ES-I3 (cell line): ENCODE data around the gene ING3.

Experiments used
- H3K36me3 ChIP-seq: 2 replicates; pipeline ENCODE4 v1.6.1; 2013; ENCODE audit warnings: mild to moderate bottlenecking, low read length, control low read depth, moderate library complexity; ENCODE audit not compliant: insufficient read depth
- H3K4me1 ChIP-seq: 2 replicates; pipeline ENCODE4 v1.6.1; 2013; ENCODE audit warnings: mild to moderate bottlenecking, control low read depth, low read length; ENCODE audit not compliant: insufficient read depth
- H3K9ac ChIP-seq: 2 replicates; pipeline ENCODE4 v1.6.1; 2013; ENCODE audit warnings: low read depth, mild to moderate bottlenecking, low read length, moderate library complexity
- H3K9me3 ChIP-seq: 2 replicates; pipeline ENCODE4 v1.6.1; 2013; ENCODE audit warnings: mild to moderate bottlenecking, low read length, moderate library complexity; ENCODE audit not compliant: control insufficient read depth, insufficient read depth

The ING3 gene

DNA sequence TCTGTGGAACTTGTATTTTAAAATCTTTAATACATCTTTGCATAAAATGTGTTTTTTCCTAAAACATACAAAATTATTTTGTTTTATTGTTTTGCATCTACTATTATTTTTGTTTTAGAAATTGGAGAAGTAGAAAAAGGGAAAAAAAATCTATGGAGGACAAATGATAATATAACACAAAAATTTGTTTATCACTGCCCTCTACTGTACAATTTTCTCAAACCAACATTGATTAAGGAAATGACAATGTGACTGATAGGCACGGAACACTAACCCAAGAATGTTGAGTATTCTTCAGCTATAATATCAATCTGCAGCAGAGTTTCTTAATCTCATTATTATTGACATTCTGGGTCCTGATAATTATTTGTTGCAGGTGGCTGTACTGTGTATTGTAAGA lies 9.5 kb upstream of the ING3 start:
- H3K36me3 ChIP-seq: no peaks in the 10 kb centered on the region
- no peak overlapping the region for H3K9ac ChIP-seq
- no peaks in the 10 kb centered on the region for H3K4me1 ChIP-seq
- no peaks in the 10 kb centered on the region for H3K9me3 ChIP-seq

GRCh38 chr7:120941856-120942255 lies 8.7 kb upstream of the ING3 start:
- Histone ChIP-seq H3K9ac (no peak overlapping the region), H3K36me3 (no peaks in the 10 kb centered on the region), H3K9me3 (no peaks in the 10 kb centered on the region), H3K4me1 (no peaks in the 10 kb centered on the region)

DNA sequence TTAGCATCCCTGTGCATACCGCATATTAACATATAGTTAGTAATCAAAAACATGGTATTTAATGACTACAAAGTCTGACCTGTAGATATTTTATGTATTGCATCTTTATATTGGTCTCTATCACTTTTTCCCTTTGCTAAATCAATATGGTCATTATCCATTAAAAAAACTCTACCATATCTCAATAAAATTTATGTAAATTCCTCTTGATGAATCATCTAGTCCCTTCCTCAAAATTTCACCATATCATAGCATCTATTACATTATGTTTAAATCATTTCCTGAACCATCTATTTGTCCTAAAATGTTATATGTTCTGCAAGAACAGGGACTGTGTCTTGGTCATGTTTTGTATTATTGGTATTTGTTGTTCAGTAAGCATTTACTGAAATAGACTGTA lies 7.7 kb upstream of the ING3 start:
- Histone ChIP-seq H3K4me1 (no peaks in the 10 kb centered on the region), H3K9ac (no peak overlapping the region), H3K36me3 (no peaks in the 10 kb centered on the region), H3K9me3 (no peaks in the 10 kb centered on the region)

DNA sequence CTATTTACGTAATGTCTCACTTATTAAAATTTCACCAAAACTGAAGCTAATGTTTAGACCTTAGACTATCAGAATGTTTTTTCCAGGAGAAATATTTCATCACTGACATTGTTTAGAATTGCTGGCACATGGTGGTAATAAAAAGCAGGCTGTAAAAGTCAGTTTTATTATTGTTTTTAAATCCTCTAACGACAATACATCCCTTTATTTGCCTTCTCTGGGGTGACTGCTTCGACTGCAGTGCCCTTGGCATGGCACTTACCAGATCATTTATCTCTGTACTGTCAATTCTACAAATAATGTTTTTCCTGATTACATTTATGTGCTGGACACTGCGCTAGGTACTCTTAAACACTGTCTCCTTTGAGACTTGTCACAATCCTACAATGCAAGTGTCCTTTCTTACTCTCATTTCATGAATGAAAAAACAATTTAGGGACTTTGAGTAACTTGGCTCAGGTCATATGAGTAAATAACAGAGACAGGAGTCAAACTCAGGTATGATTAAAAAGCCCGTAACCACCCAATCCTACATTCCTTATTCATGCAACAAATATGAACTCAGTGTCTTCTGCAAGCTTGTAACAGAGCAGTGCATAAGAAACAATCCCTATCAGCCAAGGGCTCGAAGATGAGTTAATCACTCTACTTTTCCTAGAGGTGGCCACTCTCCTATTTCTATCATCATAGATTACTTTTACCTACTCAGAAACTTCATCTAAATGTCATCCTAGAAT lies 5.6 kb upstream of the ING3 start:
- H3K36me3 ChIP-seq: no peaks in the 10 kb centered on the region
- H3K9me3 ChIP-seq: no peaks in the 10 kb centered on the region
- no peak overlapping the region for H3K9ac ChIP-seq
- no peaks in the 10 kb centered on the region for H3K4me1 ChIP-seq

DNA sequence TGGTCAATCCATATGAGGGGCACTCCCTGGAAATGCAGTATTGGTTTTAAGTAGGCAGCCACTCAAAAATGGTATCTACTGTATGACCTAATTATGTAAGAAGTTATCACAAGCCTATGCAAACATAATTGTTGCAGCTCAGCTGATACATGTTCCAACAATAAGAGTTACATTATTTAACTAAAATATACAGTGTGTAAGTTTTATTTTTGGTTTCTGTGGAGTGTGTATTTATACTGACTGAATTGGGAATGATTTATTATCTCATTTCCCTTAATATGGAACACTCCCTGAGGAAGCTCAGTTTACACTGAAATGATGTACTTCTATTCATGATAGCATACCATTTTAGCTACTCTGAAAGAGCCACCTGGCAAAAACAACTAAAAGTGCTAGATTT lies 2.6 kb upstream of the ING3 start:
- H3K9me3 ChIP-seq: no peaks in the 10 kb centered on the region
- no peaks in the 10 kb centered on the region for H3K4me1 ChIP-seq
- H3K36me3 ChIP-seq: no peaks in the 10 kb centered on the region
- H3K9ac ChIP-seq: no peak overlapping the region

DNA sequence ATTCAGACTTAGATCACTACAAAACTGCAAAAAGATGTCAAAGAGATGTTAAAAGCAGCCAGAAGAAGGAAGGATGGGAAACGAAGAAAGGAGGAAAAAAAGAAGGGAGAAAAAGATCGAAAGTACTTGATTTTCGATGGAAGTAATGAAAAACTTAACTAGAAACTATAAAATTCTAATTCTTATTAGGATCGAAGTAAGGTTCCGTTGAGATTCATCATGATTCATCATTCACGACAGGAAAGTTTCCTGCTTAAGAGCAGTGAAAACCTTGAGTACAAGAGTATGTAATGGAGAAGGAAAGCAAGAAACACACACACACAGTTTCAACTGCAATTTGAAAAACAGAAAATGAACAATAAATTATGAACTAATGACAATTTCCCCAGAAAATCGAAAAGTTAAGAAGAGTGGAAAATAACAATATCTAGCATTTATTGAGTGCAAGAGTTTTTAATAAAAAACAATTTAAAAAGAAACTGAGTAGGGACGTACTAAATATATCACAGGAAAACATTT lies 1.1 kb upstream of the ING3 start:
- Histone ChIP-seq H3K9me3 (no peaks in the 10 kb centered on the region), H3K36me3 (no peaks in the 10 kb centered on the region), H3K4me1 (no peaks in the 10 kb centered on the region), H3K9ac (no peak overlapping the region)

DNA sequence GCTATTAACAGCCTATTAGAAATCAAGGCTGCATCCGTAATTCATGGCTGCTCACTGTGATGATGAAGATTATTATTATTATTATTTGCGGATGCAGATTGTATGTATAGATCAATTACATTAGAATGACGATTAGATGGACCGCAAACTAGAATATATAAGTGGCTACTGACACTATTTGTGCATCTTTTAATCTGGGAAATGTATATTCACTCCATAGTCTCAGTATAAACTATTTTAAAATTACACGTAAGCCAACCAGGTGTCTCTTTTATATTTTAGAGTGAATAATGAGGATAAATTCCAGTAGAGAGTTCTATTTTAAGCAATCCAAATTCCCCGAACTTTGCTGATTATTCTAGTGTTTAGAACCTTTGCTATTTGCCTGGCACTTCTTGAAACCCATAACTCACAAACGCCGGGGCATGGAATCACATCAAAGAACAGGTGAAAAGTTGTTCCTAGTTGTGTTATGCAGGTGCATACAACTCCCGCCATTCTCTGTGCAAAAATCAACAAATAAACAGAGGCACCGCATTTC lies 509 bp upstream of the ING3 start:
- peak overlapping the region; percentile 82 for H3K9ac ChIP-seq

GRCh38 chr7:120951309-120951699 lies 727 bp downstream of the ING3 start:
- H3K9ac ChIP-seq: peak overlapping the region; percentile 82; the same call in 1 of the 2 replicates
- no peaks in the 10 kb centered on the region for H3K4me1 ChIP-seq
- no peaks in the 10 kb centered on the region for H3K9me3 ChIP-seq
- H3K36me3 ChIP-seq: no peaks in the 10 kb centered on the region

More for the DNA sequence above, 509 bp upstream of the ING3 start:
- H3K4me1 ChIP-seq: no peaks in the 10 kb centered on the region
- H3K36me3 ChIP-seq: no peaks in the 10 kb centered on the region
- H3K9me3 ChIP-seq: no peaks in the 10 kb centered on the region

- no peaks in the 10 kb centered on the region for H3K9me3 ChIP-seq
- no peaks in the 10 kb centered on the region for H3K4me1 ChIP-seq
- no peak overlapping the region for H3K9ac ChIP-seq
- no peaks in the 10 kb centered on the region for H3K36me3 ChIP-seq
Observed at GRCh38 chr7:120951826-120952225, 1.2 kb downstream of the ING3 start.

- Histone ChIP-seq H3K9ac (no peak overlapping the region), H3K36me3 (no peaks in the 10 kb centered on the region), H3K4me1 (no peaks in the 10 kb centered on the region), H3K9me3 (no peaks in the 10 kb centered on the region)
Observed at GRCh38 chr7:120955577-120956149, 5.1 kb downstream of the ING3 start.

GRCh38 chr7:120959929-120960484 lies 9.4 kb downstream of the ING3 start:
- H3K9ac ChIP-seq: no peak overlapping the region
- no peaks in the 10 kb centered on the region for H3K36me3 ChIP-seq
- no peaks in the 10 kb centered on the region for H3K9me3 ChIP-seq
- no peaks in the 10 kb centered on the region for H3K4me1 ChIP-seq

GRCh38 chr7:120960714-120961113 lies 10.1 kb downstream of the ING3 start:
- no peaks in the 10 kb centered on the region for H3K36me3 ChIP-seq
- no peaks in the 10 kb centered on the region for H3K9me3 ChIP-seq
- no peaks in the 10 kb centered on the region for H3K4me1 ChIP-seq
- no peak overlapping the region for H3K9ac ChIP-seq

DNA sequence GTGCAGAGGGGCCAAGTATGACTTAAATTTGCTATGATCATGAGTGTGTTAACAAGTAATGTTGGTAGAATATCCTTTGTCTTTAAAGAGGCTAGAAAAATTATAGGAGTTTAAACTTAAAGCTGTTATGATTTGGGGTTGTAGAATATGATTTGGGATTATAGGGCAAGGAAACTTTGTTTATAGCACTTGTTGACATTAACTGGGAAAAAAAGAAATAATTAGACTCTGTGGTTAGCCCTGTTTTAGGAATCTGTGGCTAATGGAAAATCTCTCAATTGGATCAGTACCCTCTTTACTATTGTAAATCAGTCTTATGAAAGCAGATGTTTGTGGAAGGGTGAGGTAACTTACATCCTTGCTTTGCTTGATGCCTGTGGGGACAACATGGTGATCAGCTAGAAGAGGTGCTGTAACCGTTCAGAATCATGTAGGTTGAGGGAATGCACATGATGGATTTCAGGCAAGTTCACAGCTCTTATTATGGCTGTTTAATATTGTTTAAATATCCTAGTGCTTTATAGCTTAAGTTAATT lies 11.1 kb downstream of the ING3 start:
- no peaks in the 10 kb centered on the region for H3K4me1 ChIP-seq
- no peaks in the 10 kb centered on the region for H3K9me3 ChIP-seq
- H3K36me3 ChIP-seq: no peaks in the 10 kb centered on the region
- H3K9ac ChIP-seq: no peak overlapping the region

DNA sequence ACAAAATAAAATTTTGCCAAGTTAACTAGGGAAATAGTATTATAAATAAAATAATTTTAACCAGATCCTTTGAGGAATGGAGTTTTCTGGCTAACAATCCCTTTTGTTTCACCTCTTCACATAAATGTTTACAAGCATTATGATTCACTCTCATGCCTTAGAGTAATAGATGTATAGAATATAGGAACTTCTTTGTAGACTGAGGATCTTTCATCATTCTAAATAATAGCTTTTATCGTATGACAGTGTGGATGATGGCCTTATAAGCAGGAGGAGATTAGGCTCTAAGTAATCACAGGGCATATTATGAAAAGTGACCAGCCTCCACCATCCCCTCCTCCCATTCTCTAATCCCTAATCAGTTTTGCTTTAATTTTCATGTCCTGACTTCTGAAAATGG lies 13.5 kb downstream of the ING3 start:
- no peaks in the 10 kb centered on the region for H3K9me3 ChIP-seq
- H3K36me3 ChIP-seq: peaks cover 4% of the 10 kb centered on the region; the same call in 1 of the 2 replicates
- no peaks in the 10 kb centered on the region for H3K4me1 ChIP-seq
- no peak overlapping the region for H3K9ac ChIP-seq
